DMS53 (cell line): ENCODE results near the gene TTC4.

Source experiments
- DNase-seq: peaks from one replicate; lab custom pipeline; 2025; lab: John Stamatoyannopoulos, UW

Gene TTC4

GRCh38 chr1:54715493-54716298, at the start of gene TTC4:
TSS of gene TTC4 (plus strand) at chr1:54715861. CDS start at chr1:54715909, 48 bp downstream.
- peak; percentile 97 for DNase-seq

DNA sequence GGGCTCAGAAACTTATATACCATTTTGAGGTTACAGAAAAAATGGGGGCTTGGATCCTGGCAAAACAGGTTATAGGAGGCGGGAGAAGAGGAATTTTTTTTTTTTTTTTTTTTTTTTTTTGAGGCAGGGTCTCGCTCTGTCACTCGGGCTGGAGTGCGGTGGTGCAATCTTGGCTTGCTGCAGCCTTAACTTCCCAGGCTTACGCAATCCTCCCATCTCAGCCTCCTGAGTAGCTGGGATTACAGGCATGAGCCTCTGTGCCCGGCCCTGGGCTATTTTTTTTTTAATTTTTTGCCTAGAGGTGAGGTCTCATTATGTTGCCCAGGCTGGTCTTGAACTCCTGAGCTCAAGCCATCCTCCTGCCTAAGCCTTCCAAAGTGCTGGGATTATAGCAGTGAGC, 49.3 kb upstream of the TTC4 start:
- DNase-seq: no peak

DNA sequence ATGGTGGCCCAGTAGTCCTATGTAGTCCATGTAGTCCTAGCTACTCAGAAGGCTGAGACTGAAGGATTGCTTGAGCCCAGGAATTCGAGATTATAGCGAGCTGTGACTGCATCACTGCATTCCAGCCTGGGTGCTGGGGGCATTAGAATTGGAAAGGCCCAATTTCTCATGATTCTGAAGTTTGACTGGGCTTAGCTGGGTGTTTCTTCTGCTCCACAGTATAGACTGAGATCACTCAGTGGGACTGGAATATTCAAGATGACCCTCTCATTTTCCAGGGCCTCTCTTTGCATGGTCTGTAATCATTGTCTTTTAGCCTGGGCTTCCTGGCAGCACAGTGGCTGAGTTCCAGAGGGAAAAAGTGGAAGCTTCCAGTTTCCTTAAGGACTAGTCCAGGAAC, 47.9 kb upstream of the TTC4 start:
- DNase-seq: no peak

DNA sequence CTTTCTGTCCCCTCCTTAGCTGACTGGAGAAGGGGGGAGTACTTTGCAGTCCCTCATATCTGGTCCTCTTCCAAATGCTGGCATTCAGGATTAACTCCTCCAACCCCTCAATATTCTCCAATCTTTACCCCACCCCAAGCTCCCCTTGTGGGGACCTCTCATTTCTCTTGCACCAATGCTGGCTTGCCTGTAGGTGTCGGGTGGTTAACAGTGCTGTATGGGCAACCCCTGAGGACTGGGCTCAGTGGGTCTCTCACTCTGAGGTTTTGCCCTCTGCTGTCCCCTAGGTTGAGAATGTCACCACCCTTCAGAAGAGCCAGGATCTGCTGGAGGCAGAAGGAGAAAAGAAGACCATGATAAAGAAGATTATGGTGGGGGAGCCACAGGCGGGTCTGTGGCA, 47.1 kb upstream of the TTC4 start:
- no peak for DNase-seq

- peak; percentile 87 for DNase-seq
Measured at GRCh38 chr1:54671985-54672608, 43.6 kb upstream of the TTC4 start.

DNA sequence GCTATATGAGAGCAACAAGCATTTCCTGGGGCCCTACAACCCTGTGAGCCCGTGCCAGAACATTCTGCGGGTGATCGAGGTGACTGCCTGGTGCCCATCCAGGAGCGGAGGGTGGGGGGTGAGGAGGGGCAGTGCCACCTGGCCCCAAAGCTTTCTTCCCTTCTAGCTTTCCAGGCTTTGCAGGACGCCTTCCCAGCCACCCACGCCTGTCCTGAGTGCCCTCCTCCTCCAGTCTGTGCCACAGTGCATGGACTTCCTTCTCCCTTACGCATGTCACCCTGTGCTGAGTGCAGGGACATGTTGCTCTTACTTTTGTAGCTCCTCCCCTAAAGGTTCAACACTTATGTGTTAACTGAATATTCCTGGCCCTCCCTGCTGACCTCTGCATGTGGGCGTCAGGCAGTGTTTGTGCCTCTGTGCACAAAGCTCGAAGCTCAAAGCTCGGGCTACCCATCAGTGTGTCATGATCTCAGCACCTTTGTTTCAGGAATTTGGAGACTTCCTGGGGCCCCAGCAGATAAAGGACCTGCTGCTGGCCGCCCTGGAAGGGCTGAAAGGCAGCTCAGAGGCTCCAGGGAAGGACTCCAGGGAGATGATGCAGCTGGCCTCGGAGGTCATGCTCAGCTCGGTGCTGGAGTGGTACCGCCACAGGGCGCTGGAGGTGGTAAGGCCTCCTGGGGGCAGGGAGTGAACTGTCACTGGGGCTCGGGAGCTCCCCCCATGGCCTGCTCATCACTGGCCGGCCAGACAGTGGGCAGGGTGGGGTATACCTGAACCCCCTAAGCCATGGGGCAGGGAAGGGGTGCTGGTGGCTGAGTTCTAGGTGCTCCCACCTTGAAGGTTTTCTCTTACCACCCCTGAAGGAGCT, 36.7 kb upstream of the TTC4 start:
- peak; percentile 58 for DNase-seq

- DNase-seq: no peak
Measured at GRCh38 chr1:54679706-54680105, 36.0 kb upstream of the TTC4 start.

GRCh38 chr1:54680387-54680786, 35.3 kb upstream of the TTC4 start:
- no peak for DNase-seq

DNA sequence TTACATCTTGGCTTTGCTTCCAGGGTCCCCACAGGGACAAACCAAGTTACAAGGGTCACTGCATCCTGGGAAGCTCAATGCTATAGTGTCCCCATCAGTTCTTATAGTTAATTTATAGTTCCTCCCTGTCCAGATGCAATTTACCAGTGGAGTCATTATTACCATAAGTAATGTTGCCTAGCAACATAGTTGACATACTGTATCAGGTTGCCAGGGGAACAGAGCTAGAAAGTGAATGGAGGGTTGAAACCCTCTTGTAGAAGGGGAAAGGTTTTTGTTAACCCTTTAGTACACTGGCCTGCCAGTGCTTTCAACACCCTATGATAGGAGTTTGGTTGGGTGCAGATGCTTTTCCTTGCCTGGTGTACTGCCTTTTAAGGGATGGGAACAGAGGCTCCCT, 34.3 kb upstream of the TTC4 start:
- peak; percentile 94 for DNase-seq

DNA sequence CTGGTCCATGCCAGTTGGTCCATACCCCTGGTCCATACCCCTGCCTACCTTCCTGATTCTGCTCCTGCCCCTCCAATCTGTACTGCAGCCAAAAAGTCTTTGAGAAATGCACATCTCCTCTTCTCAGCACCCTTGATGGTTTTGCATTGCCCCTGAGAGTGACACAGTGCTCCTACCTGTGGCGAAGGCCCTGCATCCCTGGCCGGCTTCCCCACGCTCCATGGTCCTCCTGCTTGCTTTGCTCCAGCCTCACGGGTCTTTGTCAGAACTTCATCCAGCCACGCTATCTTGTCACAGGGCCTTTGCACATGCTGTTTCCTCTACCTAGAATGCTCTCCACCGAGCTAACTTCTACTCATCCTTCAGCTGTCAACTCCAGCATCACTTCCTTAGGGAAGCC, 32.2 kb upstream of the TTC4 start:
- no peak for DNase-seq

DNA sequence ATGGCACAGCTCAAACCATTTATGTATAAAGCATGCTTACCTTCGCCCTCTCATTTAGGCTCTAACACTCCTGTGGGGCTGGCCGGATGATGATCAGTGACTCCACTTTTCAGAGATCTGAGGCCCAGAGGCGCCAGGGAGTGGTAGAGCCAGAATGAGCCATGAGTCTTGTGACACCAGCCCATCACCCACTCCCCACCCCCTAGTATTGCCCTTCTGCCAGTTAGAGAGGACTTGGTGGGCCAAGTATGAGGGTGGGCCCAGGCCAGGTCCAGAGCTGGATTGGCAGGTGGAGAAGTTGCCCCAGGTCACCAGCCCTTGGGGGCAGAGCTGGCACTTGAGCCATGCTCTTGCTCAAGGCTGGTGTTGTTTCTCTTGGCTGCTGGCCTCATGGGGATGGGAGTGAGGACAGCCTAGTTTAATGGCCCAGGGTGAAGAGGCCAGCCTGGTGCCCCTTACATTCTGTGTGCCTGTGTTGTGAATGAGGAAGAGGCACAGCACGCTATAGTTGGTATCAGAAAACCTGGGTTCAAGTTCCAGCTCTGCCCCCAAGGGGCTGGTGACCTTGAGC, 30.2 kb upstream of the TTC4 start:
- DNase-seq: no peak

GRCh38 chr1:54686155-54686554, 29.5 kb upstream of the TTC4 start:
- no peak for DNase-seq

DNA sequence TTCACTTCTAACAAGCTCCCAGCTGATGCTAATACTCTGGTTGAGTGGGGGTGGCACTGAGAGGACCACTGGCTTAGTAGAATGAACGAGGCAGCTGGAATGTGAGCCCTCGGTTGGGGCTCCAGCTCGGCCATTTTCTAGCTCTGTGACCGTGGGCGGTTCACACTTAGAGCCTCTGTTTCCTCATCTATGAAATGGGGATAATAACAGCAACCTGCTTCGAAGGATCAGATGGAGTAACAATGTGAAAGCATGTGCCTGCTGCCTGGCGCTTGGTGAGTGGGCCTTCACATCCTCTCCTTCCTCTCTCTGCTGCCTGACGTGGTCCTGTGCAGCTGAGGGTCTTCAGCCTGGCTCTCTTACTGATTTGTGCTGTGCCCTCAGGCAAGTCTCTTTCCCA, 20.9 kb upstream of the TTC4 start:
- no peak for DNase-seq

DNA sequence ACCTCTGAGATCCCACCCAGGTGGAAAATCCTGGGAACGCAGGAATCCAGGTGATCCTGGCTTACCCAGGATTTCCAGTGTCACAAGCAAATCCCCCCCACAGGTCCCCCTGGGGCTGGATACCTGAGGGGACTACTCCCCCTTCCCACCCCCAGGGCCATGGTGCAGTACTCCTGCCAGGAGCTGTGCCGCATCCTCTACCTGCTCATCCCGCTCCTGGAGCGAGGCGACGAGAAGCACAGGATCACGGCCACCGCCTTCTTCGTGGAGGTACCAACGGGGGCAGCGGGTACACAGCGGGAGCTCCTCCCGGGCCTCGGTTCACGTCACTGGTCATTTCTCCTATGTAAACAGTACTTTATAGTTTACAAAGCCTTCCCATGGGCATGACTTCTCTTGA, 20.4 kb upstream of the TTC4 start:
- no peak for DNase-seq

- DNase-seq: no peak
Measured at GRCh38 chr1:54695764-54696163, 19.9 kb upstream of the TTC4 start.

- DNase-seq: no peak
Measured at GRCh38 chr1:54696262-54696661, 19.4 kb upstream of the TTC4 start.

DNA sequence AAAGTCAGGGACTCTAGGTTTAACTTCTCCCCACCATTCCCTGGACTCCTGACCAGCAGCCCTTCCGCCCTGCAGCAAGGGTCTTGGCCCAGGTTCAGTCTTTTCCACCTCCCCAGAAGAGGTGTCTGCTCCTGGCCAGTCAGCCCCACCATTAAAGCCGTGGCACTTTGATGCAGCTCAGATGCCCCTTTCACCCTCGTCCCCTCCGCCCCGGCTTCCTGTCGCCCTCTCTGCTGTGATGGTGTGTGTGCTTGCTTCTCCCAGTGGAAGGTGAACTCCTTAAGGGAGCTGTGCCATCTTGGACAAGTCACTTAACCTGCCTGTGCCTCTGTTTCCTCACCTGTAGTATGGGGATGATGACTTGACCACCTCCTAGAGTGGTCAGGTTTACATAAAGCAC, 17.8 kb upstream of the TTC4 start:
- no peak for DNase-seq

- DNase-seq: no peak
Measured at GRCh38 chr1:54698346-54698745, 17.3 kb upstream of the TTC4 start.

GRCh38 chr1:54699936-54700525, 15.6 kb upstream of the TTC4 start:
- no peak for DNase-seq

- DNase-seq: no peak
Measured at GRCh38 chr1:54701066-54701465, 14.6 kb upstream of the TTC4 start.

DNA sequence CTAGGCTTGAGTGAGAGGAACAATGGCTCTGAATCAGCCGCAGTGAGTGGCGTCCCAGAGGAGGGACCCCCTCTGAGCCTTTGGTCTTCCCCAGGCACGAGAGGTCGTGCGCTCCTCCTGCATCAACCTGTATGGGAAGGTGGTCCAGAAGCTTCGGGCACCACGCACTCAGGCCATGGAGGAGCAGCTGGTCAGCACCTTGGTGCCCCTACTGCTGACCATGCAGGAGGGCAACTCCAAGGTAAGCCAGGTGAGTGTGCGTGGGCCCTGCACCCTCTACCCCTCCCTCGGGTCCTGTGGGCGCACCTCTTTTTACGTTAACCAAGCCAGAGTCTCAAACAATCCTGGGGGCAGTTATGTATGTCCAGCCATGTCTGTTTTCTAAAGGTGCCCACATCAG, 13.7 kb upstream of the TTC4 start:
- DNase-seq: no peak

DNA sequence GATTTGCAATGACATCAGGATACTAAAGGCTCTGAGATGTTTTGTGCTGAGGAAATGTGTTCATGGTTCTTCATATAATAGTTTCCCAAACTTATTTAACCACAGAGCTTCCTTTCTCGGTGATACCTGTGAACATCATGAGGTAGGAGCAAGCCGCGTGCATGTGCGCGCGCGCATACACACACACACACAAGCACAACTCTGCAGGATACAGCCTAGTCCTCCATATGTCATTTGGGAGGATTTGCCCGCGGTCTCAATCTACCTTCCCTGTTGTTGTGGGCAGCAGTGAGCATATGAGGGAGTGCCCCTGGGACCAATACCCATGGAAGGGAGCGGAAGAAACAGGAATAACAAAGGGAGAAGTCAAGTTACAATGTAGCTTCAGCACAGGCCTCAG, 12.2 kb upstream of the TTC4 start:
- DNase-seq: no peak
